A549 (cell line): ENCODE results near the gene CD40LG. TPM values are rescaled to one million over a fixed set of nuclear protein-coding genes. Genes with fewer than 3 reads are reported as not detected.

Experiments used
- ATAC-seq, 2 experiments: fragments of 200-7000 bp in 1 of 2; fragments of >200 bp in 1 of 2; cut with Nextera tagmentation in 1 of 2; cut with Tn5 transposase in 1 of 2; 3 replicates each; pipeline versions ENCODE4 v1.8.0 to v1.9.1; 2018 to 2020; ENCODE audit warnings: mild to moderate bottlenecking in 1 of 2, moderate library complexity in 1 of 2
- CTCF ChIA-PET: fragments of 300-600 bp; sonication (Branson Sonifier 250); formaldehyde crosslinking; extraction: SDS; loops from one replicate; lab custom pipeline; 2021; ENCODE audit warnings: antibody characterized with exemption, inconsistent platforms; lab: Yijun Ruan, JAX
- POLR2A ChIA-PET: fragments of 350-600 bp; formaldehyde crosslinking; extraction: SDS; loops from one replicate; lab custom pipeline; 2021; ENCODE audit warnings: antibody characterized with exemption, inconsistent platforms; lab: Yijun Ruan, JAX
- DNase-seq, 2 experiments: peaks; one replicate each; pipeline versions ENCODE4 v3.0.0 to v3.0.0-alpha.2; 2011 to 2016; ENCODE audit warnings: low read depth in 1 of 2, low spot score in 1 of 2
- FAIRE-seq: peaks from 2 replicates; lab custom pipeline; 2011; peaks lifted over from hg19 to GRCh38; lab: Jason Lieb, UNC
- H3K27ac ChIP-seq, 2 experiments: fragments of >200 bp; sonication (Bioruptor Twin); formaldehyde crosslinking; 3 replicates each; pipeline ENCODE4 v1.5.1; 2016 to 2017
- H3K4me1 ChIP-seq: fragments of >200 bp; sonication (Bioruptor Twin); formaldehyde crosslinking; 3 replicates; pipeline ENCODE4 v1.6.1; 2016
- H3K4me2 ChIP-seq: fragments of >200 bp; sonication (Bioruptor Twin); formaldehyde crosslinking; 3 replicates; pipeline ENCODE4 v1.6.1; 2016
- H3K4me3 ChIP-seq: fragments of >200 bp; sonication (Bioruptor Twin); formaldehyde crosslinking; 3 replicates; pipeline ENCODE4 v1.5.1; 2016
- H3K9me3 ChIP-seq: fragments of >200 bp; sonication (Bioruptor Twin); formaldehyde crosslinking; 3 replicates; pipeline ENCODE4 v1.6.1; 2016
- BCL3 ChIP-seq: fragments of >200 bp; sonication (Bioruptor Twin); formaldehyde crosslinking; IDR thresholded peaks from 3 replicates; pipeline ENCODE4 v1.6.1; 2016
- CBX2 ChIP-seq: fragments of 200-600 bp; sonication (generic); IDR thresholded peaks from 2 replicates; pipeline ENCODE4 v1.6.1; 2016; ENCODE audit warnings: low read depth, mild to moderate bottlenecking, borderline replicate concordance
- CBX8 ChIP-seq: fragments of 200-600 bp; sonication (generic); IDR thresholded peaks from 2 replicates; pipeline ENCODE4 v1.6.1; 2016
- EP300 ChIP-seq, 2 experiments: fragments of >200 bp; sonication (Bioruptor Twin); formaldehyde crosslinking; IDR thresholded peaks; 2 replicates in 1 of 2; 3 replicates in 1 of 2; pipeline ENCODE4 v1.6.1; 2016 to 2017
- ESRRA ChIP-seq: fragments of 150-350 bp; IDR thresholded peaks from 2 replicates; pipeline ENCODE4 v1.6.1; 2014; ENCODE audit warnings: mild to moderate bottlenecking, low read length, borderline replicate concordance
- FOSB ChIP-seq: fragments of 250-450 bp; sonication (Bioruptor Pico); IDR thresholded peaks from 2 replicates; pipeline ENCODE4 v1.5.0; 2020; ENCODE audit warnings: mild to moderate bottlenecking, moderate library complexity
- HMGXB4 ChIP-seq: fragments of 250-450 bp; sonication (Bioruptor Pico); IDR thresholded peaks from 2 replicates; pipeline ENCODE4 v1.5.0; 2021; ENCODE audit warnings: mild to moderate bottlenecking, moderate library complexity, borderline replicate concordance
- HOXA7 ChIP-seq: fragments of 250-450 bp; sonication (Bioruptor Pico); IDR thresholded peaks from 2 replicates; pipeline ENCODE4 v1.5.0; 2020; ENCODE audit warnings: mild to moderate bottlenecking, moderate library complexity
- HOXB13 ChIP-seq: fragments of 250-450 bp; sonication (Bioruptor Pico); IDR thresholded peaks from 2 replicates; pipeline ENCODE4 v1.5.0; 2020; ENCODE audit warnings: low read depth, mild to moderate bottlenecking, moderate library complexity
- JUN ChIP-seq, 2 experiments: fragments of >200 bp; sonication (Bioruptor Twin); formaldehyde crosslinking; IDR thresholded peaks; 2 replicates in 1 of 2; 3 replicates in 1 of 2; pipeline ENCODE4 v1.6.1; 2016 to 2017
- JUNB ChIP-seq: fragments of >200 bp; sonication (Bioruptor Twin); formaldehyde crosslinking; IDR thresholded peaks from 2 replicates; pipeline ENCODE4 v1.6.1; 2016
- MYC ChIP-seq: IDR thresholded peaks from 2 replicates; pipeline ENCODE4 v1.6.1; 2012; ENCODE audit warnings: mild to moderate bottlenecking, inconsistent platforms, low read length, improper control_type of control experiment, borderline replicate concordance
- PBX3 ChIP-seq: IDR thresholded peaks from 2 replicates; pipeline ENCODE4 v1.6.1; 2012
- POLR2AphosphoS2 ChIP-seq: conservative IDR thresholded peaks from 2 replicates; pipeline ENCODE4 v1.6.1; 2012; ENCODE audit warnings: low read length, improper control_type of control experiment, inconsistent platforms
- RARB ChIP-seq: fragments of 250-450 bp; sonication (Bioruptor Pico); IDR thresholded peaks from 2 replicates; pipeline ENCODE4 v1.8.0; 2021; ENCODE audit warnings: mild to moderate bottlenecking, moderate library complexity
- RCOR1 ChIP-seq: fragments of 150-350 bp; IDR thresholded peaks from 2 replicates; pipeline ENCODE4 v1.6.1; 2014; ENCODE audit warnings: antibody characterized with exemption, low read length, low read depth
- SMC3 ChIP-seq: fragments of >200 bp; sonication (Bioruptor Twin); formaldehyde crosslinking; IDR thresholded peaks from 3 replicates; pipeline ENCODE4 v1.6.1; 2018; ENCODE audit warnings: inconsistent platforms
- TFCP2L1 ChIP-seq: fragments of 250-450 bp; sonication (Bioruptor Pico); IDR thresholded peaks from 2 replicates; pipeline ENCODE4 v1.5.0; 2021; ENCODE audit warnings: mild to moderate bottlenecking
- TP53 ChIP-seq: fragments of 250-450 bp; sonication (Bioruptor Pico); IDR thresholded peaks from 2 replicates; pipeline ENCODE4 v1.5.0; 2021; ENCODE audit warnings: mild to moderate bottlenecking, moderate library complexity
- ZC3H11A ChIP-seq: fragments of 450-650 bp; IDR thresholded peaks from 2 replicates; pipeline ENCODE4 v1.6.1; 2014; ENCODE audit warnings: antibody characterized with exemption, mild to moderate bottlenecking
- ZFP36 ChIP-seq: fragments of 450-650 bp; IDR thresholded peaks from 2 replicates; pipeline ENCODE4 v1.6.1; 2014; ENCODE audit warnings: borderline replicate concordance; ENCODE audit not compliant: partially characterized antibody
- WGBS: methylation state at CpG from one replicate; pipeline ENCODE4 v1.1.6; 2017; ENCODE audit errors: missing lambda C conversion rate; 5-methylcytosine and 5-hydroxymethylcytosine counted together
- polyA plus RNA-seq, 4 experiments: library from polyadenylated mRNA; depleted of rRNA in 3 of 4; stranded (reverse); fragments of >200 nt; fragmentation: RNase III in 1 of 4; extraction: RNeasy Plus Mini Kit Qiagen cat#74134 plus additional on column Dnase treatment in 1 of 4; gene quantifications; 2 replicates in 3 of 4; 3 replicates in 1 of 4; pipeline ENCODE4 v1.2.3, GENCODE V29; 2011 to 2017
- TF ChIP-seq, protein P1 (sequence below): fragments of >200 bp; sonication (Bioruptor Twin); formaldehyde crosslinking; IDR thresholded peaks from 2 replicates; pipeline ENCODE4 v1.6.1; 2016

The CD40LG gene
- polyA plus RNA-seq, 2 of the 4 experiments (the other 2 are of a cell fraction): not detected

DNA sequence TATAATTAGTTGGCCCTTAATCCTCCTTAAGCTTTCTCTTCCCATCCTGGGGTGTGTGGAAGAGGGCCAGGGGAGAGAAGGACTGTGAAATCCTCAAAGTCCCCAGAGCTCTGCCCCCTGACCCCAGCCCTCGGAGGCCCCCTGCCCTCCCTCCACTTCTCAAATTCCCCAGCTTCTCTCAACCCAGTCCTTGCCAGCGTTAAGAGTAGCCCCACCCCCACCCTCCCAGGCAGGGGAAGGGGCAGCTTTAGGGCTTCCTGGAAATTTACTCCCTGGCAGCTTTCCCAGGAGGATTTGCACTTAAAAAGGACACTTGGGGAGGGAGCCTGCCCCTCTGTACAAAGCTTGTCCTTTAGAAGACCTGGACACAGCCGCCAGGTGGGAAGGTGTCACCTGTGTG is 11.8 kb upstream of the CD40LG start:
- 38% methylated on average over 1 of the region's 3 CpGs for WGBS

DNA sequence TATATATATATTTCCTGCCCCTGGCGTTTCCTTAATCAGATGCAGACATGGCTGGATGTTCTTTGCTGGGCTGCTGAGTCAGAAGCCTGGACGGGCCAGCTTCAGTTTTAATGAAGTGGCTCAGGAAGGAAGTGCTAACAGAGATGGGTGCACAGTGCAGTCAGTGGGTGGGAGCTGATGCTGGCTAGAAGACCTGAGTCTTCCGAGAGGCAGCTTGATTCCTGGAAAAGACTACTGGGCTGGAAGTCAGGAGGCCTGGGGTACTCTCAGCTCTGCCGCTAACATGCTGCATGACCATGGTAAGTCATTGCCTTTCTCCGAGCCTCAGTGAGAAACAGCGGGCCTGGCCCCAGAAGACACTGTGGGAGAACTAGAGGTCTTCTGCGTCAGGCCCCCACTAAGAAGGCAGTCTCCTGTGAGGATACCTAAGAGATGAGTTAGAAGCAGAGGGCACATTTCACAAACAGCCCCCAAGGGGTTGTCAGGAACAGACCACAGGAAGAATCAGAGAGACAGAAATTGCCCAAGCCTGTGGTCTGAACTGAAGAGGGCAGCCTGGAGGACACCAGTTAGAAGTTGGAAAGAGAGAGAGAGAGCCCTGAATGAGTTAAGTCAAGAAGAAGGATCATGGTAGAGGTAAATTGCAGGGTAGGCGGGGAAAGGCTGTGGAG is 8.3 kb upstream of the CD40LG start:
- POLR2A ChIA-PET: no interaction called here
- FAIRE-seq: no peak
- no peaks in the 10 kb centered on the region for H3K4me1 ChIP-seq
- no peaks in the 10 kb centered on the region for H3K9me3 ChIP-seq
- H3K4me2 ChIP-seq: no peak overlapping the region
- WGBS: 6% methylated on average over 5 of the region's 8 CpGs
- ATAC-seq: no peak
- TF ChIP-seq POLR2AphosphoS2 (no peak), SMC3 (no peak), PBX3 (no peak), ZC3H11A (no peak), BCL3 (no peak), TP53 (CRISPR knock-in tag) (no peak), HOXA7 (CRISPR knock-in tag) (no peak), CBX2 (no peak), CBX8 (no peak), ZFP36 (no peak), HOXB13 (no peak), ESRRA (no peak), HMGXB4 (CRISPR knock-in tag) (no peak), EP300 (IDR thresholded peaks at IDR 0.05) (no peak), RARB (CRISPR knock-in tag) (no peak)
- TF ChIP-seq, protein P1, sequence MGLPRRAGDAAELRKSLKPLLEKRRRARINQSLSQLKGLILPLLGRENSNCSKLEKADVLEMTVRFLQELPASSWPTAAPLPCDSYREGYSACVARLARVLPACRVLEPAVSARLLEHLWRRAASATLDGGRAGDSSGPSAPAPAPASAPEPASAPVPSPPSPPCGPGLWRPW: no peak
- no peak overlapping the region for H3K27ac ChIP-seq
- no peak for DNase-seq
- H3K4me3 ChIP-seq: no peak overlapping the region
- CTCF ChIA-PET: interaction anchor here (0.7 kb wide), 1 partner anchor 745 kb away, joined by 5 read pairs; no protein-coding TSS in a partner anchor

More for the DNA sequence above, 11.8 kb upstream of the CD40LG start:
- no peak overlapping the region for H3K4me2 ChIP-seq
- DNase-seq (no peak), FAIRE-seq (no peak), ATAC-seq (no peak)
- TF ChIP-seq JUN (IDR thresholded peaks at IDR 0.05): no peak
- no peak for TF ChIP-seq HOXA7 (CRISPR knock-in tag)
- TF ChIP-seq MYC: no peak
- no peak for TF ChIP-seq SMC3
- H3K27ac ChIP-seq: no peak overlapping the region
- no peaks in the 10 kb centered on the region for H3K4me1 ChIP-seq
- H3K4me3 ChIP-seq: no peak overlapping the region
- POLR2A ChIA-PET: no interaction called here
- H3K9me3 ChIP-seq: no peaks in the 10 kb centered on the region
- CTCF ChIA-PET: interaction anchor here (1.5 kb wide), 1 partner anchor 59 kb away, joined by 3 read pairs; no protein-coding TSS in a partner anchor

GRCh38 chrX:136643243-136643642 is 4.7 kb upstream of the CD40LG start:
- TF ChIP-seq CBX2 (no peak), FOSB (CRISPR knock-in tag) (no peak), RCOR1 (no peak), ESRRA (no peak), JUNB (no peak), TFCP2L1 (CRISPR knock-in tag) (no peak)
- TF ChIP-seq, all 56 proteins: peak for 0
- CTCF ChIA-PET: no interaction called here
- Histone ChIP-seq H3K9me3 (no peaks in the 10 kb centered on the region), H3K4me1 (no peaks in the 10 kb centered on the region), H3K4me3 (no peak overlapping the region), H3K27ac (no peak overlapping the region), H3K4me2 (no peak overlapping the region)
- no peak for DNase-seq
- 15% methylated on average over 1 of the region's 1 CpG for WGBS
- no peak for FAIRE-seq
- no peak for ATAC-seq
- POLR2A ChIA-PET: no interaction called here
